H9 (cell line): ENCODE measurements around the gene CD300A. TPM values are rescaled to one million over a fixed set of nuclear protein-coding genes. Genes with fewer than 3 reads are reported as not detected.

Experiments
- DNase-seq: peaks from one replicate; pipeline ENCODE4 v3.0.0-alpha.2; 2017
- H2AFZ ChIP-seq: one replicate; pipeline ENCODE4 v1.6.1; 2013; ENCODE audit warnings: mild to moderate bottlenecking, low read length, control low read depth, moderate library complexity
- H2AK5ac ChIP-seq: 2 replicates; pipeline ENCODE4 v1.6.1; 2013; ENCODE audit warnings: low read length, control low read depth, mixed read lengths; ENCODE audit not compliant: insufficient read length
- H2BK120ac ChIP-seq: one replicate; pipeline ENCODE4 v1.6.1; 2013; ENCODE audit warnings: low read depth, mild to moderate bottlenecking, low read length, control low read depth, inconsistent platforms; ENCODE audit not compliant: poor library complexity, severe bottlenecking
- H2BK12ac ChIP-seq: 2 replicates; pipeline ENCODE4 v1.6.1; 2013; ENCODE audit warnings: low read length, control low read depth, mixed read lengths, low read depth; ENCODE audit not compliant: insufficient read length
- H2BK15ac ChIP-seq: 2 replicates; pipeline ENCODE4 v1.6.1; 2013; ENCODE audit warnings: low read depth, low read length, control low read depth
- H2BK20ac ChIP-seq: one replicate; pipeline ENCODE4 v1.6.1; 2013; ENCODE audit warnings: low read depth, mild to moderate bottlenecking, low read length, control low read depth, inconsistent platforms; ENCODE audit not compliant: poor library complexity, severe bottlenecking
- H2BK5ac ChIP-seq: 2 replicates; pipeline ENCODE4 v1.6.1; 2013; ENCODE audit warnings: low read length, control low read depth, mixed read lengths; ENCODE audit not compliant: insufficient read length
- H3K14ac ChIP-seq: 2 replicates; pipeline ENCODE4 v1.6.1; 2013; ENCODE audit warnings: low read length, control low read depth; ENCODE audit not compliant: insufficient read depth
- H3K18ac ChIP-seq: 2 replicates; pipeline ENCODE4 v1.6.1; 2013; ENCODE audit warnings: low read depth, mild to moderate bottlenecking, mixed read lengths, low read length, control low read depth; ENCODE audit not compliant: insufficient read length
- H3K23ac ChIP-seq: 2 replicates; pipeline ENCODE4 v1.6.1; 2013; ENCODE audit warnings: low read length, control low read depth, mixed read lengths, low read depth; ENCODE audit not compliant: insufficient read length
- H3K23me2 ChIP-seq: 2 replicates; pipeline ENCODE4 v1.6.1; 2013; ENCODE audit warnings: low read depth, mild to moderate bottlenecking, mixed read lengths, low read length, control low read depth; ENCODE audit not compliant: insufficient read length, poor library complexity, severe bottlenecking
- H3K27ac ChIP-seq: 2 replicates; pipeline ENCODE4 v1.5.1; 2013; ENCODE audit warnings: low read length, control low read depth, mixed read lengths, low read depth; ENCODE audit not compliant: insufficient read length
- H3K27me3 ChIP-seq: 2 replicates; pipeline ENCODE4 v1.6.1; 2013; ENCODE audit warnings: low read length, control low read depth, inconsistent platforms; ENCODE audit not compliant: insufficient read depth
- H3K4ac ChIP-seq: 2 replicates; pipeline ENCODE4 v1.6.1; 2013; ENCODE audit warnings: low read depth, mild to moderate bottlenecking, control low read depth, inconsistent platforms, low read length, moderate library complexity
- H3K4me1 ChIP-seq: 2 replicates; pipeline ENCODE4 v1.6.1; 2013; ENCODE audit warnings: low read length, control low read depth, inconsistent platforms; ENCODE audit not compliant: insufficient read depth
- H3K4me2 ChIP-seq: 2 replicates; pipeline ENCODE4 v1.6.1; 2013; ENCODE audit warnings: low read length, control low read depth, mixed read lengths; ENCODE audit not compliant: insufficient read length, insufficient read depth
- H3K56ac ChIP-seq: 2 replicates; pipeline ENCODE4 v1.6.1; 2013; ENCODE audit warnings: low read depth, mild to moderate bottlenecking, mixed read lengths, low read length, control low read depth; ENCODE audit not compliant: insufficient read length
- H3K79me1 ChIP-seq: 2 replicates; pipeline ENCODE4 v1.6.1; 2013; ENCODE audit warnings: low read depth, mild to moderate bottlenecking, moderate library complexity, low read length, control low read depth, inconsistent platforms; ENCODE audit not compliant: insufficient read depth, poor library complexity, severe bottlenecking
- H3K79me2 ChIP-seq: 2 replicates; pipeline ENCODE4 v1.6.1; 2013; ENCODE audit warnings: low read length, control low read depth, inconsistent platforms; ENCODE audit not compliant: insufficient read depth
- H3K9ac ChIP-seq: 2 replicates; pipeline ENCODE4 v1.6.1; 2013; ENCODE audit warnings: low read length, control low read depth, mixed read lengths; ENCODE audit not compliant: insufficient read length; ENCODE audit errors: extremely low read depth
- H3K9me3 ChIP-seq: one replicate; pipeline ENCODE4 v1.6.1; 2013; ENCODE audit warnings: low read depth, low read length, inconsistent platforms; ENCODE audit not compliant: control insufficient read depth
- H3T11ph ChIP-seq: one replicate; pipeline ENCODE4 v1.6.1; 2013; ENCODE audit warnings: mild to moderate bottlenecking, low read length, control low read depth, inconsistent platforms
- H4K20me1 ChIP-seq: one replicate; pipeline ENCODE4 v1.6.1; 2013; ENCODE audit not compliant: control insufficient read depth, insufficient read length, insufficient read depth
- H4K5ac ChIP-seq: 2 replicates; pipeline ENCODE4 v1.6.1; 2013; ENCODE audit warnings: low read depth, mild to moderate bottlenecking, mixed read lengths, low read length, control low read depth; ENCODE audit not compliant: insufficient read length
- H4K8ac ChIP-seq: replicated peaks from 2 replicates; pipeline ENCODE4 v1.6.1; 2013; ENCODE audit warnings: low read length, control low read depth, mixed read lengths, low read depth; ENCODE audit not compliant: insufficient read length
- H4K91ac ChIP-seq: 2 replicates; pipeline ENCODE4 v1.6.1; 2013; ENCODE audit warnings: low read depth, mild to moderate bottlenecking, moderate library complexity, mixed read lengths, low read length, control low read depth; ENCODE audit not compliant: insufficient read length
- H3K27ac Mint-ChIP-seq, 3 experiments: 2 replicates in 2 of 3; 3 replicates in 1 of 3; pipeline ENCODE4 v1.8.0; 2020 to 2021; ENCODE audit warnings: mixed read lengths in 3 of 3, mild to moderate bottlenecking in 1 of 3, moderate library complexity in 1 of 3
- H3K27me3 Mint-ChIP-seq: 2 replicates; pipeline ENCODE4 v1.8.0; 2021; ENCODE audit warnings: low read depth, mild to moderate bottlenecking, moderate library complexity, mixed read lengths
- H3K36me3 Mint-ChIP-seq, 3 experiments: 2 replicates in 2 of 3; 3 replicates in 1 of 3; pipeline ENCODE4 v1.8.0; 2020 to 2021; ENCODE audit warnings: low read depth in 3 of 3, mixed read lengths in 3 of 3; ENCODE audit not compliant: insufficient read depth in 1 of 3
- H3K4me1 Mint-ChIP-seq, 2 experiments: 2 replicates each; pipeline ENCODE4 v1.8.0; 2020; ENCODE audit warnings: mixed read lengths in 2 of 2
- H3K4me3 Mint-ChIP-seq, 2 experiments: 2 replicates in 1 of 2; 3 replicates in 1 of 2; pipeline ENCODE4 v1.8.0; 2020 to 2021; ENCODE audit warnings: mild to moderate bottlenecking in 2 of 2, mixed read lengths in 2 of 2, moderate library complexity in 1 of 2
- H3K9me3 Mint-ChIP-seq, 2 experiments: 2 replicates in 1 of 2; 3 replicates in 1 of 2; pipeline ENCODE4 v1.8.0; 2020; ENCODE audit warnings: mild to moderate bottlenecking in 2 of 2, mixed read lengths in 2 of 2, moderate library complexity in 1 of 2
- WGBS: extraction: QIAGEN DNeasy Blood & Tissue Kit; methylation state at CpG from one replicate; pipeline ENCODE4 v1.1.7; 2013; ENCODE audit warnings: missing lambda C conversion rate, low lambda C conversion rate, mixed read lengths; ENCODE audit not compliant: insufficient read length; ENCODE audit errors: extremely low coverage; 5-methylcytosine and 5-hydroxymethylcytosine counted together
- total RNA-seq: library from RNA; stranded (reverse); gene quantifications from 2 replicates; pipeline ENCODE4 v1.2.1, GENCODE V29; 2021
- TF ChIP-seq, protein P1 (sequence below): fragments of 200-600 bp; sonication (generic); conservative IDR thresholded peaks from 3 replicates; pipeline ENCODE4 v1.8.0; 2021; ENCODE audit warnings: antibody characterized with exemption, mild to moderate bottlenecking

Gene CD300A
- total RNA-seq, 1 experiment from 2014 or later, result not detected

DNA sequence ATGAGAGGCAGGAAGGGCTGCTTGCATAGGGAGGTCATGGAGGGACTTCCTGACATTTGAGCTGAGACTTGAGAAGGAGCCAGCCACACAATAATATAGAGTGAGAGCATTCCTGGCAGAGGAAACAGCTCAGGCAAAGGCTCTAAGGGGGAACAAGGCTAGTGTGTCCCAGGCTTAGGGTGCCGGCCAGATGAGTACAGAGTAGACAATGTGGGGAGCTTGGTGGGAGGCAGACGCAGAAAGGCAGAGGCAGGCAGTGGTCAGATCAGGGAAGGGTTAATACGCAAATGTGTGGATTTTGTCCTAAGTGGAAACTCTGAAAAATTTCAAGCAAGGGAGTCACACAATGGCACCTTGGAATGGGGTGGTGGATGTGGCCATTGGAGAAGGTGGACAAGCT is 33.6 kb downstream of the CD300A start:
- Histone ChIP-seq H3K27me3 (no peaks in the 10 kb centered on the region), H3K9me3 (no peaks in the 10 kb centered on the region), H2AK5ac (no peak overlapping the region), H2AFZ (no peak overlapping the region), H3K4me1 (no peaks in the 10 kb centered on the region), H2BK15ac (no peak overlapping the region), H4K20me1 (no peaks in the 10 kb centered on the region), H4K5ac (no peak overlapping the region), H4K8ac (no peak overlapping the region), H3K79me1 (no peaks in the 10 kb centered on the region), H3K27ac (no peak overlapping the region), H3K56ac (no peak overlapping the region), H3K14ac (no peak overlapping the region), H3K23ac (no peak overlapping the region), H3T11ph (no peak overlapping the region), H3K23me2 (no peaks in the 10 kb centered on the region), H2BK120ac (no peak overlapping the region), H3K18ac (no peak overlapping the region), H2BK12ac (no peak overlapping the region), H3K4me2 (no peak overlapping the region), H3K4ac (no peak overlapping the region), H4K91ac (no peak overlapping the region), H2BK5ac (no peak overlapping the region), H2BK20ac (no peak overlapping the region), H3K9ac (no peak overlapping the region), H3K79me2 (no peaks in the 10 kb centered on the region)
- Mint-ChIP-seq H3K9me3 (no peaks in the 10 kb centered on the region), H3K4me1 (peaks cover 0 to 4% of the 10 kb centered on the region in 2 experiments; a peak in 2 of 4 replicates), H3K27ac (no peak overlapping the region; a peak in 1 of 7 replicates), H3K27me3 (peaks cover 13% of the 10 kb centered on the region), H3K4me3 (no peak overlapping the region), H3K36me3 (no peaks in the 10 kb centered on the region)
- no CpG with 5 or more reads among the region's 3 CpGs for WGBS
- DNase-seq, result no peak
- TF ChIP-seq, protein P1, sequence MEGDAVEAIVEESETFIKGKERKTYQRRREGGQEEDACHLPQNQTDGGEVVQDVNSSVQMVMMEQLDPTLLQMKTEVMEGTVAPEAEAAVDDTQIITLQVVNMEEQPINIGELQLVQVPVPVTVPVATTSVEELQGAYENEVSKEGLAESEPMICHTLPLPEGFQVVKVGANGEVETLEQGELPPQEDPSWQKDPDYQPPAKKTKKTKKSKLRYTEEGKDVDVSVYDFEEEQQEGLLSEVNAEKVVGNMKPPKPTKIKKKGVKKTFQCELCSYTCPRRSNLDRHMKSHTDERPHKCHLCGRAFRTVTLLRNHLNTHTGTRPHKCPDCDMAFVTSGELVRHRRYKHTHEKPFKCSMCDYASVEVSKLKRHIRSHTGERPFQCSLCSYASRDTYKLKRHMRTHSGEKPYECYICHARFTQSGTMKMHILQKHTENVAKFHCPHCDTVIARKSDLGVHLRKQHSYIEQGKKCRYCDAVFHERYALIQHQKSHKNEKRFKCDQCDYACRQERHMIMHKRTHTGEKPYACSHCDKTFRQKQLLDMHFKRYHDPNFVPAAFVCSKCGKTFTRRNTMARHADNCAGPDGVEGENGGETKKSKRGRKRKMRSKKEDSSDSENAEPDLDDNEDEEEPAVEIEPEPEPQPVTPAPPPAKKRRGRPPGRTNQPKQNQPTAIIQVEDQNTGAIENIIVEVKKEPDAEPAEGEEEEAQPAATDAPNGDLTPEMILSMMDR, result no peak
